SK-N-SH (cell line): Measurements from ENCODE around the gene WFDC12. TPM values are rescaled to one million over a fixed set of nuclear protein-coding genes. Genes with fewer than 3 reads are reported as not detected.

Experiments used
- CTCF ChIA-PET: fragments of 300-600, 350-600 bp; formaldehyde crosslinking; extraction: SDS; loops from one replicate; lab custom pipeline; 2021; lab: Yijun Ruan, JAX
- POLR2A ChIA-PET: fragments of 350-600 bp; sonication (Branson Sonifier 250); formaldehyde crosslinking; extraction: SDS; loops from one replicate; lab custom pipeline; 2020; ENCODE audit warnings: antibody characterized with exemption, inconsistent platforms; lab: Yijun Ruan, JAX
- DNase-seq: peaks from one replicate; pipeline ENCODE4 v3.0.0; 2012
- H2AFZ ChIP-seq: fragments of 200-600 bp; sonication (generic); 2 replicates; pipeline ENCODE4 v1.8.1; 2016; ENCODE audit warnings: antibody characterized with exemption, mild to moderate bottlenecking, low read depth
- H3F3A ChIP-seq: fragments of 200-600 bp; sonication (generic); replicated peaks from 2 replicates; pipeline ENCODE3; 2016; ENCODE audit warnings: antibody characterized with exemption, mild to moderate bottlenecking; ENCODE audit not compliant: insufficient read depth
- H3K27ac ChIP-seq, 2 experiments: fragments of 200-500 bp in 1 of 2; fragments of 200-600 bp in 1 of 2; sonication (Bioruptor generic) in 1 of 2; sonication (generic), shearing (Covaris generic) in 1 of 2; 2 replicates each; pipeline versions ENCODE4 v1.5.1 to v1.6.1; 2014 to 2016; ENCODE audit warnings: low read depth in 2 of 2, inconsistent platforms in 1 of 2, low read length in 1 of 2, mild to moderate bottlenecking in 1 of 2, mixed read lengths in 1 of 2
- H3K27me3 ChIP-seq: fragments of 200-600 bp; sonication (generic), shearing (Covaris generic); 2 replicates; pipeline ENCODE4 v1.6.1; 2016; ENCODE audit warnings: mixed run types; ENCODE audit not compliant: insufficient read depth
- H3K36me3 ChIP-seq, 2 experiments: fragments of 200-500 bp in 1 of 2; fragments of 200-600 bp in 1 of 2; sonication (Bioruptor generic) in 1 of 2; sonication (generic) in 1 of 2; replicated peaks in 1 of 2; 2 replicates each; pipeline versions ENCODE3 to v1.5.1; 2014 to 2016; ENCODE audit warnings: low read length in 1 of 2, mild to moderate bottlenecking in 1 of 2; ENCODE audit not compliant: insufficient read depth in 2 of 2, control insufficient read depth in 1 of 2
- H3K4me1 ChIP-seq, 2 experiments: fragments of 200-500 bp in 1 of 2; fragments of 200-600 bp in 1 of 2; sonication (Bioruptor generic) in 1 of 2; sonication (generic), shearing (Covaris generic) in 1 of 2; 2 replicates each; pipeline versions ENCODE4 v1.5.1 to v1.6.1; 2014 to 2016; ENCODE audit warnings: low read depth in 1 of 2, low read length in 1 of 2, mixed run types in 1 of 2; ENCODE audit not compliant: insufficient read depth in 2 of 2, control insufficient read depth in 1 of 2
- H3K4me2 ChIP-seq: fragments of 200-600 bp; sonication (generic), shearing (Covaris generic); 2 replicates; pipeline ENCODE4 v1.6.1; 2017; ENCODE audit warnings: mixed run types
- H3K4me3 ChIP-seq, 2 experiments: fragments of 200-500 bp in 1 of 2; fragments of 200-600 bp in 1 of 2; sonication (Bioruptor generic) in 1 of 2; sonication (generic), shearing (Covaris generic) in 1 of 2; 2 replicates each; pipeline versions ENCODE4 v1.5.1 to v1.8.1; 2014 to 2016; ENCODE audit warnings: low read depth in 2 of 2, inconsistent platforms in 1 of 2, low read length in 1 of 2, mild to moderate bottlenecking in 1 of 2, mixed read lengths in 1 of 2, moderate library complexity in 1 of 2
- H3K79me2 ChIP-seq: fragments of 200-600 bp; sonication (generic); 2 replicates; pipeline ENCODE4 v1.8.1; 2017; ENCODE audit warnings: mild to moderate bottlenecking; ENCODE audit not compliant: insufficient read depth
- H3K9ac ChIP-seq: fragments of 200-600 bp; sonication (generic); 2 replicates; pipeline ENCODE4 v1.6.1; 2017; ENCODE audit warnings: mixed run types
- H3K9me2 ChIP-seq: fragments of 200-600 bp; sonication (generic); 2 replicates; pipeline ENCODE4 v1.6.1; 2017; ENCODE audit warnings: mixed run types
- H3K9me3 ChIP-seq: fragments of 200-600 bp; sonication (generic); 2 replicates; pipeline ENCODE4 v1.6.1; 2017; ENCODE audit warnings: mixed run types, mild to moderate bottlenecking, moderate library complexity
- H4K20me1 ChIP-seq: fragments of 200-600 bp; sonication (generic); 2 replicates; pipeline ENCODE4 v1.6.1; 2017; ENCODE audit warnings: mild to moderate bottlenecking, mixed run types; ENCODE audit not compliant: insufficient read depth
- CHD2 ChIP-seq: fragments of 150-350 bp; IDR thresholded peaks from 2 replicates; pipeline ENCODE4 v1.6.1; 2018; ENCODE audit warnings: low read length; ENCODE audit not compliant: partially characterized antibody
- CTCF ChIP-seq: fragments of 200-600 bp; sonication (generic); IDR thresholded peaks from 2 replicates; pipeline ENCODE4 v1.6.1; 2017; ENCODE audit warnings: antibody characterized with exemption, mild to moderate bottlenecking, moderate library complexity
- EZH2phosphoT487 ChIP-seq: fragments of 200-600 bp; sonication (generic); IDR thresholded peaks from 2 replicates; pipeline ENCODE4 v1.6.1; 2017; ENCODE audit warnings: low read depth, mixed run types, mild to moderate bottlenecking, antibody characterized with exemption, moderate library complexity, borderline replicate concordance
- FOXM1 ChIP-seq: IDR thresholded peaks from 2 replicates; pipeline ENCODE4 v1.4.0; 2012; ENCODE audit warnings: low read depth, mild to moderate bottlenecking
- MAX ChIP-seq: IDR thresholded peaks from 2 replicates; pipeline ENCODE4 v1.4.0; 2012; ENCODE audit warnings: low read depth
- MEF2A ChIP-seq: IDR thresholded peaks from 2 replicates; pipeline ENCODE4 v1.4.0; 2012; ENCODE audit warnings: low read depth, borderline replicate concordance
- NFIC ChIP-seq: IDR thresholded peaks from 2 replicates; pipeline ENCODE4 v1.4.0; 2012; ENCODE audit warnings: borderline replicate concordance
- RAD21 ChIP-seq: IDR thresholded peaks from 2 replicates; pipeline ENCODE4 v1.6.1; 2012; ENCODE audit warnings: mild to moderate bottlenecking, low read length
- REST ChIP-seq: IDR thresholded peaks from 2 replicates; pipeline ENCODE4 v1.6.1; 2012; ENCODE audit warnings: mild to moderate bottlenecking, low read depth, low read length, moderate library complexity
- RXRA ChIP-seq: IDR thresholded peaks from 2 replicates; pipeline ENCODE4 v1.4.0; 2012; ENCODE audit warnings: low read depth, mild to moderate bottlenecking, borderline replicate concordance
- SMC3 ChIP-seq: IDR thresholded peaks from 2 replicates; pipeline ENCODE4 v1.6.1; 2012; ENCODE audit warnings: low read depth, low read length, improper control_type of control experiment
- YY1 ChIP-seq: IDR thresholded peaks from 2 replicates; pipeline ENCODE4 v1.4.0; 2012; ENCODE audit warnings: low read depth, mild to moderate bottlenecking
- ZBTB33 ChIP-seq: IDR thresholded peaks from 2 replicates; pipeline ENCODE4 v1.4.0; 2012; ENCODE audit warnings: low read depth, borderline replicate concordance
- WGBS: methylation state at CpG from one replicate; pipeline ENCODE4 v1.1.6; 2017; ENCODE audit warnings: low lambda C conversion rate; 5-methylcytosine and 5-hydroxymethylcytosine counted together
- polyA plus RNA-seq, 3 experiments: library from polyadenylated mRNA; depleted of rRNA; stranded (reverse); fragments of >200 nt; gene quantifications; 2 replicates each; pipeline ENCODE4 v1.2.3, GENCODE V29; 2012

Gene WFDC12
- polyA plus RNA-seq, 1 of the 3 experiments (the other 2 are of a cell fraction): not detected

- no peak for DNase-seq
- no peaks in the 10 kb centered on the region for H3K36me3 ChIP-seq
- H3K27me3 ChIP-seq: no peaks in the 10 kb centered on the region
- no peaks in the 10 kb centered on the region for H3K9me3 ChIP-seq
- H3F3A ChIP-seq: peaks cover 14% of the 10 kb centered on the region
- peaks cover 0 to 4% of the 10 kb centered on the region in 2 experiments; a peak in 1 of 4 replicates for H3K4me1 ChIP-seq
- no peak overlapping the region for H3K4me2 ChIP-seq
- H2AFZ ChIP-seq: no peak overlapping the region
- H3K9me2 ChIP-seq: no peaks in the 10 kb centered on the region
- WGBS: 74% methylated on average over 6 of the region's 6 CpGs
- no peak overlapping the region for H3K9ac ChIP-seq
- TF ChIP-seq NFIC (no peak), CHD2 (no peak), YY1 (no peak), EZH2phosphoT487 (no peak), ZBTB33 (no peak)
- ChIA-PET POLR2A (no interaction called here), CTCF (interaction anchor here (3.2 to 7.4 kb wide), 2 partner anchors 57 to 190 kb away, joined by 18 to 113 read pairs; no protein-coding TSS in a partner anchor)
- H4K20me1 ChIP-seq: no peaks in the 10 kb centered on the region
- H3K27ac ChIP-seq: no peak overlapping the region
- H3K79me2 ChIP-seq: no peaks in the 10 kb centered on the region
- no peak overlapping the region for H3K4me3 ChIP-seq
Measured at GRCh38 chr20:45101333-45101850, 22.9 kb downstream of the WFDC12 start.

GRCh38 chr20:45100563-45101245 is 23.6 kb downstream of the WFDC12 start, which contains the start of gene KCNS1:
KCNS1 (minus strand) TSS chr20:45101127; CDS start chr20:45099236, 1,891 bp downstream.
- H4K20me1 ChIP-seq: no peaks in the 10 kb centered on the region
- H3K27me3 ChIP-seq: no peaks in the 10 kb centered on the region
- CTCF ChIA-PET: interaction anchor here (1.0 to 7.4 kb wide), 5 partner anchors 11 to 191 kb away, joined by 3 to 113 read pairs (median 6); partner anchors contain the start of gene TOMM34
- H3F3A ChIP-seq: peaks cover 14% of the 10 kb centered on the region
- POLR2A ChIA-PET: interaction anchor here (0.5 kb wide), 1 partner anchor 52 kb away, joined by 3 read pairs; no protein-coding TSS in a partner anchor
- H3K79me2 ChIP-seq: no peaks in the 10 kb centered on the region
- H3K36me3 ChIP-seq: no peaks in the 10 kb centered on the region
- no peak within 1 kb of the TSS for H3K9ac ChIP-seq
- no peak within 1 kb of the TSS for H2AFZ ChIP-seq
- WGBS: 61% methylated on average over 22 of the region's 38 CpGs
- peaks cover 0 to 4% of the 10 kb centered on the region in 2 experiments; a peak in 1 of 4 replicates for H3K4me1 ChIP-seq
- H3K4me3 ChIP-seq: no peak within 1 kb of the TSS
- TF ChIP-seq ZBTB33 (no peak), MAX (no peak), FOXM1 (no peak), RAD21 (no peak), SMC3 (no peak), MEF2A (no peak), CTCF (no peak), YY1 (no peak), REST (no peak), RXRA (no peak)
- DNase-seq: peak; percentile 40
- H3K9me2 ChIP-seq: no peaks in the 10 kb centered on the region
- no peak within 1 kb of the TSS for H3K4me2 ChIP-seq
- no peaks in the 10 kb centered on the region for H3K9me3 ChIP-seq
- H3K27ac ChIP-seq: no peak within 1 kb of the TSS
